MCF 10A (cell line): Measurements from ENCODE around the gene NAA80. TPM values are rescaled to one million over a fixed set of nuclear protein-coding genes. Genes with fewer than 3 reads are reported as not detected.
A peak's percentile ranks its signal among the peaks of the same experiment; 100 is the strongest.

Experiments
- BruUV-seq: library from RNA; stranded (reverse); fragments of 400-500 nt; replicated peaks from 2 replicates; lab custom pipeline; 2021; lab: Mats Ljungman, UMichigan
- CTCF ChIA-PET: fragments of 300-600 bp; sonication (Branson Sonifier 250); formaldehyde crosslinking; extraction: SDS; loops from one replicate; lab custom pipeline; 2021; ENCODE audit warnings: antibody characterized with exemption, inconsistent platforms; lab: Yijun Ruan, JAX
- POLR2A ChIA-PET: fragments of 300-600, 350-650 bp; sonication (Branson Sonifier 250); formaldehyde crosslinking; extraction: SDS; loops from one replicate; lab custom pipeline; 2020; ENCODE audit warnings: antibody characterized with exemption, inconsistent platforms; lab: Yijun Ruan, JAX
- DNase-seq: peaks from one replicate; pipeline ENCODE4 v3.0.0-alpha.2; 2018; ENCODE audit not compliant: unreplicated experiment
- H3K27ac Mint-ChIP-seq: one replicate; pipeline ENCODE4 v1.8.0; 2022; ENCODE audit warnings: mild to moderate bottlenecking, low read depth, mixed read lengths; ENCODE audit not compliant: unreplicated experiment
- H3K27me3 Mint-ChIP-seq: one replicate; pipeline ENCODE4 v1.8.0; 2022; ENCODE audit warnings: mixed read lengths; ENCODE audit not compliant: insufficient read depth, unreplicated experiment
- H3K36me3 Mint-ChIP-seq: one replicate; pipeline ENCODE4 v1.8.0; 2022; ENCODE audit warnings: mild to moderate bottlenecking, moderate library complexity, mixed read lengths; ENCODE audit not compliant: insufficient read depth, unreplicated experiment
- H3K4me1 Mint-ChIP-seq: one replicate; pipeline ENCODE4 v1.8.0; 2022; ENCODE audit warnings: mixed read lengths; ENCODE audit not compliant: insufficient read depth, unreplicated experiment
- H3K4me3 Mint-ChIP-seq: one replicate; pipeline ENCODE4 v1.8.0; 2022; ENCODE audit warnings: mild to moderate bottlenecking, moderate library complexity, mixed read lengths; ENCODE audit not compliant: unreplicated experiment
- H3K9me3 Mint-ChIP-seq: one replicate; pipeline ENCODE4 v1.8.0; 2022; ENCODE audit warnings: mixed read lengths; ENCODE audit not compliant: unreplicated experiment
- intact Hi-C: fragments of 100-400 bp; cut with micrococcal nuclease; formaldehyde crosslinking; loops from 2 replicates; pipeline ENCODE4 v1.14.1; 2022
- total RNA-seq: library from RNA; stranded (reverse); gene quantifications from 2 replicates; pipeline ENCODE4 v1.2.3, GENCODE V29; 2022
- TF ChIP-seq, protein P1 (sequence below): fragments of 200-600 bp; IDR thresholded peaks from one replicate; pipeline ENCODE4 v1.8.0; 2022; ENCODE audit warnings: antibody characterized with exemption, mild to moderate bottlenecking; ENCODE audit not compliant: unreplicated experiment

Gene NAA80
- total RNA-seq, 1 experiment from 2014 or later, result 12.4 TPM

DNA sequence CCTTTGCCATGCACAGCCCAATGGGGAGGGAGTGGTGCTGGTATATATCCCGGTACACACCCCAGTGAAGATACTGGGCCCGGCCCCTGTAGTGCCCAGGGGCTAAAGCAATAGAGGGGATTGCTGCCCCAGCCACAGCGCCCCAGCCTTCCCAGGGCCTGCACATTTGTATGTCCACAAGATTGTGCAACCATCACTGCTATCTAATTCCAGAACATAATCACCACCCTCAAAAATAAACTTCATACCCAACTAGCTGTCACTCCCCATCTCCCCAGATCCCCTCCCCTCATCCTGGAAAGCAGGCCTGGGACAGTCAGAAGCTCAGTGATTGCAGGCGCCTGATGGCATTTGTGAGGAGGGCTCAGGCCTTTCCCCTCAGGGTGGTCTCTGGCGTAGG, 49.7 kb downstream of the NAA80 start:
- no peak for DNase-seq
- H3K36me3 Mint-ChIP-seq, result peaks cover 21% of the 10 kb centered on the region
- no peaks in the 10 kb centered on the region for H3K9me3 Mint-ChIP-seq
- peaks cover 51% of the 10 kb centered on the region for H3K4me1 Mint-ChIP-seq
- H3K27me3 Mint-ChIP-seq, result no peaks in the 10 kb centered on the region
- ChIA-PET CTCF (interaction anchor here (0.9 to 5.8 kb wide), 5 partner anchors 9 to 75 kb away, joined by 3 to 107 read pairs (median 7); no protein-coding TSS in a partner anchor), POLR2A (interaction anchor here (0.9 to 4.6 kb wide), 3 partner anchors 11 to 20 kb away, joined by 3 to 102 read pairs (median 4); partner anchors contain the start of gene GNAI2)
- BruUV-seq, result no TSS peak
- TF ChIP-seq, protein P1, sequence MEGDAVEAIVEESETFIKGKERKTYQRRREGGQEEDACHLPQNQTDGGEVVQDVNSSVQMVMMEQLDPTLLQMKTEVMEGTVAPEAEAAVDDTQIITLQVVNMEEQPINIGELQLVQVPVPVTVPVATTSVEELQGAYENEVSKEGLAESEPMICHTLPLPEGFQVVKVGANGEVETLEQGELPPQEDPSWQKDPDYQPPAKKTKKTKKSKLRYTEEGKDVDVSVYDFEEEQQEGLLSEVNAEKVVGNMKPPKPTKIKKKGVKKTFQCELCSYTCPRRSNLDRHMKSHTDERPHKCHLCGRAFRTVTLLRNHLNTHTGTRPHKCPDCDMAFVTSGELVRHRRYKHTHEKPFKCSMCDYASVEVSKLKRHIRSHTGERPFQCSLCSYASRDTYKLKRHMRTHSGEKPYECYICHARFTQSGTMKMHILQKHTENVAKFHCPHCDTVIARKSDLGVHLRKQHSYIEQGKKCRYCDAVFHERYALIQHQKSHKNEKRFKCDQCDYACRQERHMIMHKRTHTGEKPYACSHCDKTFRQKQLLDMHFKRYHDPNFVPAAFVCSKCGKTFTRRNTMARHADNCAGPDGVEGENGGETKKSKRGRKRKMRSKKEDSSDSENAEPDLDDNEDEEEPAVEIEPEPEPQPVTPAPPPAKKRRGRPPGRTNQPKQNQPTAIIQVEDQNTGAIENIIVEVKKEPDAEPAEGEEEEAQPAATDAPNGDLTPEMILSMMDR, result no peak
- intact Hi-C loops, result no loop called here
- H3K27ac Mint-ChIP-seq, result peak overlapping the region; percentile 91
- no peak overlapping the region for H3K4me3 Mint-ChIP-seq

DNA sequence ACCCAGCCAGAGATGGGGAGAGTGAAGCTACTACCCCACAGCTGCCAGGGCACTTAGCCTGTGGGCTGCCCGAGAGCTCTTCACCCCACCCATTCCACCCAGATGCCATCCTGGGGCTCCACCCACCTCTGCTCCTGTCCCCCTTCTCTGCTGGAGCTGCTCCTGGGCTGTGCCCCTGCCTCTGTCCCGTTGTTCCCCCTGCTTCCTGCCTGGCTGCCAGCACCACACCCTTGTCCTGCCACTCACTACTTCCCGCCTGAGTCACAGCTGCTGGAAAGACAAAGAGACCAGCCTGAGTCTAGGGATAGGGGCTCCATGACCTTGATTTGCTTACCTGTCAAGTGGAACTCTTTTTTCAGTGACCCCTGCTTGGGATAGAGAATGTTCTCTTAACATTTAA, 50.8 kb downstream of the NAA80 start:
- no TSS peak for BruUV-seq

DNA sequence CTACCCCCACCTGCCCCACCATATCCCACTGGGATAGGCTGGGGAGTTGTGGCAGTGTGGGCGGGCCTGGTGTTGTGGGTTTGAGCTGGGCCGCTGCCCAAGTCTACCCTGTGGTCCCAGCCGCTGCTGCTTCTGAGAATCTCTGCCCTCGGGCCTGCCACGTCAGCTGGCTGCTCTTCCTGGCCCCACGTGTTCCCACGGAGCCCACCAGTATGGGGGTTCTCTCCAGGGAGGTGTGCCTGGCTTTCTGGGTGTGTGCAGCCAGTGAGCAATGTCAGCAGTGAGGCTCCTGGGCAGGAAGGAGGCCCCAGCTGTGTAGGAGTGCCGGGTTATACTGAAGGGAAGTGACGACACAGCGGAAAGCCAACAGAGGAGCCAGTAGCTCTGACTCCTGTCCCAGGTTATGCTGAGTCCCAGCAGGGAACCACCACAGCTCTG, 52.7 kb downstream of the NAA80 start:
- no TSS peak for BruUV-seq
- H3K27ac Mint-ChIP-seq, result peak overlapping the region; percentile 91
- no peaks in the 10 kb centered on the region for H3K27me3 Mint-ChIP-seq
- H3K4me3 Mint-ChIP-seq, result peak overlapping the region; percentile 55
- TF ChIP-seq, protein P1, result no peak
- H3K4me1 Mint-ChIP-seq, result peaks cover 56% of the 10 kb centered on the region
- no peaks in the 10 kb centered on the region for H3K9me3 Mint-ChIP-seq
- intact Hi-C loops, result loop anchor here (1.0 kb wide), 3 partner anchors 10 to 27 kb away; partner anchors contain the start of gene GNAI2
- POLR2A ChIA-PET, result interaction anchor here (0.6 to 4.6 kb wide), 17 partner anchors 10 to 1422 kb away, joined by 3 to 102 read pairs (median 4); partner anchors contain the start of genes GNAI2, HYAL3, IFRD2 and NAA80
- CTCF ChIA-PET, result interaction anchor here (0.5 to 5.8 kb wide), 39 partner anchors 9 to 683 kb away, joined by 3 to 107 read pairs (median 4); partner anchors contain the start of genes GNAI2, GNAT1, IFRD2 and SEMA3B
- peaks cover 15% of the 10 kb centered on the region for H3K36me3 Mint-ChIP-seq
- DNase-seq, result peak; percentile 94

More for the DNA sequence above, 50.8 kb downstream of the NAA80 start:
- H3K36me3 Mint-ChIP-seq, result peaks cover 21% of the 10 kb centered on the region
- H3K4me1 Mint-ChIP-seq, result peaks cover 51% of the 10 kb centered on the region
- DNase-seq, result peak; percentile 58
- ChIA-PET CTCF (interaction anchor here (0.6 to 5.8 kb wide), 5 partner anchors 11 to 114 kb away, joined by 3 to 107 read pairs (median 7); no protein-coding TSS in a partner anchor), POLR2A (interaction anchor here (0.6 to 4.6 kb wide), 6 partner anchors 8 to 102 kb away, joined by 3 to 102 read pairs (median 4); partner anchors contain the start of genes CYB561D2, GNAI2 and NPRL2)
- H3K4me3 Mint-ChIP-seq, result peak overlapping the region; percentile 31
- TF ChIP-seq, protein P1, result no peak
- peak overlapping the region; percentile 91 for H3K27ac Mint-ChIP-seq
- no peaks in the 10 kb centered on the region for H3K27me3 Mint-ChIP-seq
- intact Hi-C loops, result no loop called here
- no peaks in the 10 kb centered on the region for H3K9me3 Mint-ChIP-seq

Other genes with a start within 250 kb of the NAA80 start
- 138 TPM in 2 replicates for gene RBM5, start 210.5 kb downstream of the NAA80 start, total RNA-seq
- 34.6 and 51.5 TPM in 2 replicates for gene SEMA3F, start 144.1 kb downstream of the NAA80 start, total RNA-seq
- 0.49 TPM in 1 of 2 replicates, not detected in the other for gene GNAT1, start 107.8 kb downstream of the NAA80 start, total RNA-seq
- gene SLC38A3, start 94.1 kb downstream of the NAA80 start, total RNA-seq, result not detected in 2 replicates
- 122 and 123 TPM in 2 replicates for gene GNAI2, start 63.2 kb downstream of the NAA80 start, total RNA-seq
- gene SEMA3B, start 30.3 kb downstream of the NAA80 start, total RNA-seq, result 7.6 and 12.5 TPM in 2 replicates
- gene LSMEM2, start 20.3 kb downstream of the NAA80 start, total RNA-seq, result 0.20 TPM in 1 of 2 replicates, not detected in the other
- gene IFRD2, start 7.0 kb downstream of the NAA80 start, total RNA-seq, result 135 and 182 TPM in 2 replicates
- gene HYAL3, start within 50 bp of the NAA80 start, total RNA-seq, result 2.3 and 4.7 TPM in 2 replicates
- gene HYAL1, start 4.2 kb upstream of the NAA80 start, total RNA-seq, result 0.42 and 0.70 TPM in 2 replicates
- 11.6 and 12.6 TPM in 2 replicates for gene HYAL2, start 23.3 kb upstream of the NAA80 start, total RNA-seq
- gene TUSC2, start 28.8 kb upstream of the NAA80 start, total RNA-seq, result 14.5 and 20.4 TPM in 2 replicates
- gene RASSF1, start 41.4 kb upstream of the NAA80 start, total RNA-seq, result 24.3 and 32.0 TPM in 2 replicates
- gene ZMYND10, start 46.3 kb upstream of the NAA80 start, total RNA-seq, result 0.68 and 1.0 TPM in 2 replicates
- gene NPRL2, start 51.4 kb upstream of the NAA80 start, total RNA-seq, result 21.1 and 22.1 TPM in 2 replicates
- gene CYB561D2, start 51.5 kb upstream of the NAA80 start, total RNA-seq, result 24.0 and 24.1 TPM in 2 replicates
- 31.9 and 40.3 TPM in 2 replicates for gene TMEM115, start 60.1 kb upstream of the NAA80 start, total RNA-seq
- gene CACNA2D2, start 204.2 kb upstream of the NAA80 start, total RNA-seq, result not detected in 2 replicates